Esophagus muscularis mucosa (tissue), 4 donors: Measurements from ENCODE around the gene CAMTA1. TPM values are rescaled to one million over a fixed set of nuclear protein-coding genes. Genes with fewer than 3 reads are reported as not detected.
A peak's percentile ranks its signal among the peaks of the same experiment; 100 is the strongest.
"Not testable (repeated sequence)": the region's sequence is repeated elsewhere in the genome, so short reads cannot be mapped to it uniquely, and the experiment has no call there.

Experiments used
- DNase-seq: peaks from one replicate; pipeline ENCODE4 v3.0.0-alpha.2; 2017; ENCODE audit errors: extremely low spot score
- H3K27ac ChIP-seq, 4 donors: fragments of 200-600 bp; sonication (generic); replicated peaks in 1 of 4; 1 replicate in 3 of 4; 2 replicates in 1 of 4; pipeline ENCODE4 v1.5.1; 2016 to 2019; ENCODE audit warnings: mild to moderate bottlenecking in 1 of 4
- H3K27me3 ChIP-seq, 4 donors: fragments of 200-600 bp; sonication (generic); one replicate each; pipeline versions ENCODE4 v1.5.1 to v1.6.0; 2016 to 2019
- H3K36me3 ChIP-seq, 4 donors: fragments of 200-600 bp; sonication (generic); one replicate each; pipeline ENCODE4 v1.5.1; 2016 to 2019
- H3K4me1 ChIP-seq, 4 donors: fragments of 200-600 bp; sonication (generic); one replicate each; pipeline ENCODE4 v1.5.1; 2016 to 2019
- H3K4me3 ChIP-seq, 4 donors: fragments of 200-600 bp; sonication (generic); 1 replicate in 2 of 4; 2 replicates in 2 of 4; pipeline ENCODE4 v1.5.1; 2016 to 2019; ENCODE audit warnings: mild to moderate bottlenecking in 4 of 4, moderate library complexity in 1 of 4
- H3K9me3 ChIP-seq, 4 donors: fragments of 200-600 bp; sonication (generic); 1 replicate in 3 of 4; 2 replicates in 1 of 4; pipeline ENCODE4 v1.5.1; 2016 to 2019
- EP300 ChIP-seq: sonication (generic); formaldehyde crosslinking; IDR thresholded peaks from one replicate; pipeline ENCODE4 v1.6.1; 2017; ENCODE audit warnings: antibody characterized with exemption
- POLR2A ChIP-seq: fragments of 450-650 bp; IDR thresholded peaks from one replicate; pipeline ENCODE4 v1.6.1; 2017; ENCODE audit warnings: antibody characterized with exemption, moderate library complexity, mild to moderate bottlenecking, low read depth
- POLR2AphosphoS5 ChIP-seq, 2 donors: sonication (generic); formaldehyde crosslinking; IDR thresholded peaks; one replicate each; pipeline ENCODE4 v1.6.1; 2017; ENCODE audit warnings: antibody characterized with exemption in 2 of 2
- WGBS: methylation state at CpG from one replicate; pipeline ENCODE4 v1.1.5; 2018; 5-methylcytosine and 5-hydroxymethylcytosine counted together
- intact Hi-C: fragments of 100-400 bp; cut with DNase I; formaldehyde crosslinking; loops from one replicate; pipeline ENCODE4 v1.15.1; 2023
- total RNA-seq, 4 donors: library from RNA; depleted of rRNA; stranded (reverse); fragments of >200 nt; gene quantifications; one replicate each; pipeline versions ENCODE4 v1.1.0 to v1.2.1, GENCODE V29; 2016
- TF ChIP-seq, protein P1 (sequence below), 3 experiments: fragments of 200-600 bp in 2 of 3; fragments of 450-650 bp in 1 of 3; sonication (generic) in 2 of 3; IDR thresholded peaks; one replicate each; pipeline ENCODE4 v1.5.1; 2017 to 2019; ENCODE audit warnings: antibody characterized with exemption in 3 of 3, mild to moderate bottlenecking in 2 of 3, moderate library complexity in 1 of 3

The CAMTA1 gene
- total RNA-seq, 4 donors from 2014 or later = 109 to 226 (median 139) TPM

- DNase-seq = no peak
- Histone ChIP-seq H3K4me3 (no peak overlapping the region), H3K36me3 (peaks cover 9 to 75% (median 61%) of the 10 kb centered on the region in 4 donors), H3K9me3 (peaks cover 0 to 6% (median 0%) of the 10 kb centered on the region in 4 donors), H3K4me1 (peaks cover 12 to 45% (median 41%) of the 10 kb centered on the region in 4 donors), H3K27me3 (no peaks in the 10 kb centered on the region), H3K27ac (no peak overlapping the region)
- intact Hi-C loops = no loop called here
- 57% methylated on average over 5 of the region's 5 CpGs for WGBS
- TF ChIP-seq POLR2AphosphoS5 (IDR thresholded peaks at IDR 0.05) (no peak), POLR2A (no peak), EP300 (no peak)
- TF ChIP-seq, protein P1, sequence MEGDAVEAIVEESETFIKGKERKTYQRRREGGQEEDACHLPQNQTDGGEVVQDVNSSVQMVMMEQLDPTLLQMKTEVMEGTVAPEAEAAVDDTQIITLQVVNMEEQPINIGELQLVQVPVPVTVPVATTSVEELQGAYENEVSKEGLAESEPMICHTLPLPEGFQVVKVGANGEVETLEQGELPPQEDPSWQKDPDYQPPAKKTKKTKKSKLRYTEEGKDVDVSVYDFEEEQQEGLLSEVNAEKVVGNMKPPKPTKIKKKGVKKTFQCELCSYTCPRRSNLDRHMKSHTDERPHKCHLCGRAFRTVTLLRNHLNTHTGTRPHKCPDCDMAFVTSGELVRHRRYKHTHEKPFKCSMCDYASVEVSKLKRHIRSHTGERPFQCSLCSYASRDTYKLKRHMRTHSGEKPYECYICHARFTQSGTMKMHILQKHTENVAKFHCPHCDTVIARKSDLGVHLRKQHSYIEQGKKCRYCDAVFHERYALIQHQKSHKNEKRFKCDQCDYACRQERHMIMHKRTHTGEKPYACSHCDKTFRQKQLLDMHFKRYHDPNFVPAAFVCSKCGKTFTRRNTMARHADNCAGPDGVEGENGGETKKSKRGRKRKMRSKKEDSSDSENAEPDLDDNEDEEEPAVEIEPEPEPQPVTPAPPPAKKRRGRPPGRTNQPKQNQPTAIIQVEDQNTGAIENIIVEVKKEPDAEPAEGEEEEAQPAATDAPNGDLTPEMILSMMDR (IDR thresholded peaks at IDR 0.05) = no peak
Observed at GRCh38 chr1:7789828-7790227, 1004.6 kb downstream of the CAMTA1 start.

DNA sequence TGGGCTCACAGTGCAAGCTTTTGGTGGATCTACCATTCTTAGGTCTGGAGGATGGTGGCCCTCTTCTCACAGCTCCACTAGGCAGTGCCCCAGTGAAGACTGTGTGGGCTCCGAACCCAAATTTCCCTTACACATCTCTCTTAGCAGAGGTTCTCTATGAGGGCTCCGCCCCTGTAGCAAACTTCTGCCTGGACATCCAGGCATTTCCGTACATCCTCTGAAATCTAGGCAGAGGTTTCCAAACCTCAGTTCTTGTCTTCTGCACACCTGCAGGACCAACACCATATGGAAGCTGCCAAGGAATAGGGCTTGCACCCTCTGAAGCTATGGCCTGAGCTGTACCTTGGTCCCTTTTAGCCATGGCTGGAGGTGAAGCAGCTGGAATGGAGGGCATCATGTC lies 1005.8 kb downstream of the CAMTA1 start:
- H3K27ac ChIP-seq, H3K4me3 ChIP-seq, DNase-seq, intact Hi-C loops, H3K9me3 ChIP-seq, H3K27me3 ChIP-seq: not testable (repeated sequence)
- Histone ChIP-seq H3K4me1 (peaks cover 4 to 33% (median 29%) of the 10 kb centered on the region in 4 donors), H3K36me3 (peaks cover 12 to 83% (median 72%) of the 10 kb centered on the region in 4 donors)
- 100% methylated on average over 3 of the region's 3 CpGs for WGBS

DNA sequence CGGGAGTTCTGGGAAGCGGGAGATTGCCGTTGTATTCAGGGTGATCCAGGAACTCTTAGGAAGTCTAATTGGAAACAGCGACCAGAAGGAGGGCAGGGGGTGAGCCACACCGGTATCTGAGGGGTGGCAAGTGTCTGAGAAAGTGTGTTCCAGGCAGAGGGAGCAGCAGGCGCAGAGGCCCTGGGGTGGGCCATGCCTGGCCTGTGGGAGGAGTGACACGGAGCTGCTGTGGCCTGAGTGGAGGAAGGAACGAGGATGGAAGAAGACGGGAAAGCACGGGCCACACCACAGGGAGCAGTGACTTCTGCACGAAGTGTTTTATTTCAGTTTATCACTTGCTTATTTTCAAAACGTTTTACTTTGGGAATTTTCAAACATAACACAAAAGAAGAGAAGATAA lies 1010.2 kb downstream of the CAMTA1 start:
- no peaks in the 10 kb centered on the region for H3K27me3 ChIP-seq
- peaks cover 14 to 97% (median 91%) of the 10 kb centered on the region in 4 donors for H3K36me3 ChIP-seq
- no peak for TF ChIP-seq POLR2A
- no peak for TF ChIP-seq POLR2AphosphoS5 (IDR thresholded peaks at IDR 0.05)
- TF ChIP-seq EP300 = no peak
- TF ChIP-seq, protein P1 (IDR thresholded peaks at IDR 0.05) = no peak
- DNase-seq = no peak
- intact Hi-C loops = no loop called here
- H3K4me1 ChIP-seq = peaks cover 0 to 4% (median 0%) of the 10 kb centered on the region in 4 donors
- 87% methylated on average over 12 of the region's 12 CpGs for WGBS
- H3K4me3 ChIP-seq = no peak overlapping the region
- H3K27ac ChIP-seq = no peak overlapping the region
- peaks cover 0 to 6% (median 0%) of the 10 kb centered on the region in 4 donors for H3K9me3 ChIP-seq

GRCh38 chr1:7805460-7805859 lies 1020.2 kb downstream of the CAMTA1 start:
- H3K4me3 ChIP-seq = no peak overlapping the region
- TF ChIP-seq POLR2AphosphoS5 (IDR thresholded peaks at IDR 0.05) = no peak
- TF ChIP-seq POLR2A = no peak
- TF ChIP-seq, protein P1 (IDR thresholded peaks at IDR 0.05) = no peak
- no peak for TF ChIP-seq EP300
- WGBS = 86% methylated on average over 9 of the region's 9 CpGs
- no peaks in the 10 kb centered on the region for H3K4me1 ChIP-seq
- no peak overlapping the region for H3K27ac ChIP-seq
- H3K27me3 ChIP-seq = no peaks in the 10 kb centered on the region
- no peak for DNase-seq
- intact Hi-C loops = loop anchor here (5.0 kb wide), 1 partner anchor 97 kb away; no protein-coding TSS in a partner anchor
- H3K36me3 ChIP-seq = peaks cover 55 to 94% (median 89%) of the 10 kb centered on the region in 4 donors
- H3K9me3 ChIP-seq = no peaks in the 10 kb centered on the region

- no peaks in the 10 kb centered on the region for H3K4me1 ChIP-seq
- WGBS = 42% methylated on average over 1 of the region's 1 CpG
- no peak overlapping the region for H3K4me3 ChIP-seq
- H3K9me3 ChIP-seq = peaks cover 0 to 2% (median 1%) of the 10 kb centered on the region in 4 donors
- TF ChIP-seq POLR2AphosphoS5 (IDR thresholded peaks at IDR 0.05) (no peak), EP300 (no peak), POLR2A (no peak)
- TF ChIP-seq, protein P1 (IDR thresholded peaks at IDR 0.05) = peak; percentile 37 to 50 (median 42)
- DNase-seq = no peak
- H3K27me3 ChIP-seq = no peaks in the 10 kb centered on the region
- no peak overlapping the region for H3K27ac ChIP-seq
- intact Hi-C loops = loop anchor here (5.0 kb wide), 1 partner anchor 94 kb away; no protein-coding TSS in a partner anchor
- H3K36me3 ChIP-seq = peaks cover 59 to 95% (median 89%) of the 10 kb centered on the region in 4 donors
Observed at GRCh38 chr1:7808253-7808844, 1023.1 kb downstream of the CAMTA1 start.
